GM19240 (cell line): ENCODE measurements around the gene BNC2.

Source experiments
- DNase-seq: peaks from one replicate; pipeline ENCODE4 v3.0.0; 2011; ENCODE audit warnings: low spot score; ENCODE audit not compliant: insufficient read length

The BNC2 gene

GRCh38 chr9:16816011-16816410, 54.5 kb downstream of the BNC2 start:
- no peak for DNase-seq

- no peak for DNase-seq
Measured at GRCh38 chr9:16815079-16815478, 55.4 kb downstream of the BNC2 start.

DNA sequence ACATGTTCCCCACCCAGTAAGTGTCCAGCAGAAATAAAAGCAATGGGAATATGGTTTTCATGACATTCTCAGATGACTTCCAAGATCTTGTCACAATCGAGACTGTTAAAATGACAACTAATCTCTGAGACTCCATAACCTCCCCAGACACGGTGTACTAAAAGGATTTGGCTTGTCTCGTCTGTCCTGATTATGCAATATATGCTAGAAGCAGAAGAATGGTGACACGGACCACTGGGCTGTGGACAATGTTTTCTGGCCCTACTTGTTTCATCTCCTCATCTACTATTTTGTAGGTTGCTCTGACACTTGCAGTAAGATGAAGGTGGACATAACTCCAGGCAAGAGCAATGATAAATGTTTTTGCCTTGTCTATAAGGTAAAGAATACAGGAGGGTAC, 56.6 kb downstream of the BNC2 start:
- no peak for DNase-seq

- no peak for DNase-seq
Measured at GRCh38 chr9:16811987-16812685, 58.3 kb downstream of the BNC2 start.

- DNase-seq, result no peak
Measured at GRCh38 chr9:16809912-16810610, 60.4 kb downstream of the BNC2 start.

GRCh38 chr9:16806674-16807073, 63.8 kb downstream of the BNC2 start:
- DNase-seq, result no peak

DNA sequence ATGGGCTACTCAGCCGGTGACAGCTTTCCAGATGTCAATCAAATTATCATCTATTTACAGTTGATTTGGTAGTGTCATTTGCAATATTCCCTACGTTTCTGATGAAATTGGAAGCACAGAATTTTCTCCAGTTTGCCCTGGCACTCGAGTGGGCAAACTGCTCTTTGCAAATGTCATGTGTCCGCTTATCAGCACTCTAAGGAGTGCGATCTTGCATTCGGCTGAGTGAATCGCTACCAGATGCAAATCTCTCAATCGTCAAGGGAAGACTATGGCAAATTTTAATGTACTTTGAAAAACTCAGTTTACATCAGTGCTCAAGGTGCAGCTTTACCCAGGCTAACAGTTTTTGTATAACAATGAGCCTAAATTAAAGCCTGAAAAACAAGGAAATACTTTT, 66.8 kb downstream of the BNC2 start:
- DNase-seq, result no peak

DNA sequence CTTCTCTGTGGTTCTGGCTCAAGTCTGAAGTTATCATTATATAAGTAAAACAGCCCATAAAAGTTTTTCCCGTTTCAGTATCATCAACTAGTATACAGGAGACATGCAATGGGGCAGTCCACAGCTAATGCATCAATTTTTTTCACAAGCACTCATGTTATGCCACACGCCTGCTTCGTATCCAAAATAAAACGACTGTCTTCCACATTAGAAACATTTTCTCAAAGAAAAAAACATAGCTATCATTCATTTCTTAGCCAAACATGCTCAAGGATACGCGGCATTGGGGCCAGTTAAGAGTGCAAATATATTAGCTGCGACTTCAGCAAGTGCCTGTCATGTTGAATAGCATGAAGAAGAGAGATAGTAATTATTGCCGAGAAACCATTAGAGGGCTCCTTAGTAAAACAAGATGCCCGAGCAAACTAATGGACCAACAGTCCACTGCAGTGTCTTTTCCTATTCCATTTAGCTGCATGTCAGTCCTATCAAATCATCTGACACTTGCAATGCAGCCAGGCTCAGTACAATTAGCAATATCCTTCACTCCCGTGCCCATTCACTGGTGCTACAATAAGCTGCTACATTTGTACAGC, 68.5 kb downstream of the BNC2 start:
- DNase-seq, result no peak

DNA sequence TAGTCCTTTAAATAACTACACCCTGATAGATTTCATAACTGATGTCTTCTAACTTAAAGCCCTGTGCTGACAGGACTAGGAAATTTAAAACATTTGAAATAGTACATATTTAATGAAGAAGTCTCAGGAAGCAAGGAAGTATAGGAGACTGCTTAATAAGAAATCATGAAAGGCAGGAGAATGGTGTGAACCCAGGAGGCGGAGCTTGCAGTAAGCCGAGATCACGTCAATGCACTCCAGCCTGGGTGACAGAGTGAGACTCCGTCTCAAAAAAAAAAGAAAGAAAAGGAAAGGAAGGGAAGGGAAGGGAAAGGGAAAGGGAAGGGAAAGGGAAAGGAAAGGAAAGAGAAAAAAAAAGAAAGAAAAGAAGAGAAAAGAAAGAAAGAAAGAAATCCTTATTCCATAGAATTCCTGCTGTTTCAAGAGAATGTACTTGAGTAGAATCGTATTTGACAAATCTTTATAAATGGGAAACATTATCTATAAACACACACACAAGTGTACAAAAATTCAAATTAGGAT, 74.1 kb downstream of the BNC2 start:
- DNase-seq, result no peak

DNA sequence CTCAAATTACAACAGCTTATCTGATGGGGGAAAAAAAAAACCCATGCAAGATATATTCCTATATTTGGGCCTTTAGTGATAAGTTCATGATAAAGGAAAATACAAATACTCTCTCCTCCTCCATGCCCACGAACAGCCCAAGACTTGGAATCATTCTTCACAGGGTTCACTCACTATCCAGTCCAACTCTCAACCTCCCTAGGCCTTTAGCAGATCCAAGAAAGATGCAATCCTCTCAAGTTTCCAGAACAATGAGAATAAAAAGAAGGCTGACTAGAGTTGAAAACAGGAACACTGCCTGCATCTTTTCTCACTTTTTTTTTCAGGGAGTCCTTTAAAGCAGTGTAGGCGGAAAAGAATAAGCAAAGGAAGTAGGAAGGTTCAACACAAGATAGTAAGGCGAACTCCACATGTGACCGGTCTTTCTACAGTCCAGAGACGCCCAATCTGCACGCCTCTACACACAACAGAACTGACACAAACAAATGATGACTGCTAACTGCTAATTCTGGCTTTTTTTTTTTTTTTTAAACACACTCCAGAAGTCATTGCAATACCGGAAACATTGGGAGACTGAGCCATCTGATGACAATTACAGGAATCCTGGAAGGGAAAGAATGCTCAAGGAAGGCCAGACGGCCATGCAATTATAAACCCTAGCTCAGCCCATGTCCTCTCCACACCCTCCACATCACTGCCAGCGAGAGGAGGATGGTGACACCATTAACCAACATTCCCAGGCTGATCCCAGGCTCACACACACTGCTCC, 75.4 kb downstream of the BNC2 start:
- DNase-seq, result no peak

- DNase-seq, result no peak
Measured at GRCh38 chr9:16794103-16794502, 76.4 kb downstream of the BNC2 start.

- no peak for DNase-seq
Measured at GRCh38 chr9:16787724-16788123, 82.7 kb downstream of the BNC2 start.

DNA sequence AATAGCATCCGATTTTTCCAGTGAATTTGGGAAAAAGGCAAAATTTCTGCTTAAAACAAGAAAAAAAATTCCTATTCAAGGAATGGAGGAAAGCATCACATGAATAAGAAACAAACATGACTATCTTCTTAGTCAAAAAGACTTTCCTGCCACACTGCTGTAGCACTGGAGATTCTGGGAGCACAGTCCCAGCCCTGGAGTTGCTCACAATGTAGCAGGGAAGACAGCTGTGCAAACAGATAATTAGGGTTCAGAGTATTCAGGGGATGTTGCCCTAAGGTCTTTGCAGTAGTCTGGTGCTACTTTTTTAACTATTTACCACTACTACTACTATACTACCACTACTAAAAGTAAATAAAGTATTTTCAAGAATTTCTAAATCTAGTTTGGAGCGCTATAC, 86.5 kb downstream of the BNC2 start:
- DNase-seq, result no peak

DNA sequence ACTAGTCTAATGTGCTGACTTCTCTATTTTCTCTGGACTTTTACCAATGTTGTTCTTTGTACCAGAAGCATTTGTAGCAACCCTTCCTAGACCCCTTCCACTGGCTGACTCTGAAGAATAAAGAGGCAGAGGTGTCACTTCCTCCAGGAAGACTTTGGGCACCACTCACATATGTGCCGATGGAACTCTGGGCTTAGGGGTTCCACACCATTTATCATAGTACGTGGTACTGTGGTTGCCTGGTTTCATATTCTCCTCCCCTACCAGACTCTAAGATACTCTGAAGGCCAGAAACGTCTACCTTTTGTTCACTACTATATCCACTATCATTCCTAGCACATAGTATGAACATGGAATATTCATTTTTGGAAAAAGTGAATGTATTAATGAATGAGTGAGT, 88.0 kb downstream of the BNC2 start:
- DNase-seq, result no peak

- no peak for DNase-seq
Measured at GRCh38 chr9:16775330-16775729, 95.1 kb downstream of the BNC2 start.

DNA sequence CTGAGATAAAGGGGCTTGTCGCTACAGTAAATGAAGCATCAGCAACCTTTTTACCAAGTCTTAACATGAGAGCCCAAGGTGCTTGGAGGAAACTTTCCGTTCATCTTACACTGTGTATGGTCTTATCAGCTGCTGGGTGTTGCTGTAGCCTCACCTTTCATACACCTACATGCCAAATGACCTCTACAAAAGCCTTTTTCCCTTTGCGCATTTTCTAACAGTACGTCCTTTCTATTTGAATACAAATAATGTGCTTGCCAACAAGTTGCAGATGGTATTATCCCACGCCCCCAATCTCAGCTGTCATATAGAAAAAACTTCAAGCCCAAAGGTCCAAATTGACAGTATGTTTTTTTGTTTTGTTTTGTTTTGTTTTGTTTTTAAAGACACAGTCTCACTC, 96.9 kb downstream of the BNC2 start:
- no peak for DNase-seq

DNA sequence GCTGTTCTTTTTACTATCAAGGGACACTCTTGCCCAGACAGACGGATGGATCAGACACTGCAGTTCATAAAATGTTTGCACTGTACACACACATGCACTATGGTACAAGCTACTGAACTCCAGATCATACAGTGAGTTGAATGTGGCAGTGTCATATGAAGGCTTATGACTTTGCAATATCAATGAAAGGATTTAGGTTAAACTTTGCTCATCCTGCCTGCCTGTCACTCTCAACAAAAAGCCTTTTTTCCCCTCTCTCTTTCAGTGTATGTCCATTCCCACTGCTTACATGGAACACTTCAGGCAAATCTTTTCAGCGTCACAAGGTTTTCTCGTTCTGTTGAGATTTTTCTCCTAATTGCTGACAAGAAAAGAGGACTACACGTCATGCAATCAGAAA, 97.4 kb downstream of the BNC2 start:
- DNase-seq, result no peak

GRCh38 chr9:16771356-16771755, 99.1 kb downstream of the BNC2 start:
- DNase-seq, result no peak

DNA sequence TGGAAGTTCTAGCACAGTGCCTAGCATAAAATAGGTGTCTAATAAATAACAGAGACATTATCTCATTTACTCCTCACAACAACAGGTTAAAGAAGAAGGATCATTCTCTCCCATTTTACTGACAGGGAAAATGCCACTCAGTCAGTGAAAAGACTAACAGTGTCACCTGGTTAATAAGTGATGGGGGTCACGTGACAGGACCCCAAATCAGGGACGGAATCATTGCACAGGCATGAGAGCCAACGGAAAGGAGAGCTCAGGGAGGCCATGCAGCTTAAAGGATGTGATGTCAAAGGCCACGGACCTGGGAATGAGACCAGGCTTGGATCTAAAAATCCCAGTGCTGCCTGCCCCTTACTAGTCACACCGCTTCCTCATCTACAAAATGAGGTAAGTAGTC, 101.2 kb downstream of the BNC2 start:
- no peak for DNase-seq

- no peak for DNase-seq
Measured at GRCh38 chr9:16768816-16769215, 101.7 kb downstream of the BNC2 start.

DNA sequence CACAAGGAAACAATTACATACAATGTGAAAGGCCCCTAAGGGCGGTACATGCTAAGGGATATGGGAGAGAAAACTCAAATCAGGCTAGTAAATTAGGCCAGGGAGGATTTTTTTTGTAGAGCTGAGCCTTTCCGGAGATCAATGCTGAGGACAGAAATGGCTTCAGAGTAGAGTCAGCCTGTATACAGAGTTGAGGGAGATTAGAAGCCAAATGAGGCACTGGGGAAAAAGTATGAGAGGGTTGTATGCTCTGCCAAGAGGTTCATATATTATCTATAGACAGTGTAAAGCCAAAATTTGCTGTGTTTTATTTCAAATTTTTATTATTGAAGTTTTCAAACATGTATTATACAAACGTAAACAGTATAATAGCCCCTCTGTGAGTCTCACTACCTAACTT, 103.1 kb downstream of the BNC2 start:
- no peak for DNase-seq

GRCh38 chr9:16763946-16764345, 106.5 kb downstream of the BNC2 start:
- DNase-seq, result no peak
